HG03342 (cell line): Measurements from ENCODE around the gene URB1.
"Not testable (repeated sequence)": the region's sequence is repeated elsewhere in the genome, so short reads cannot be mapped to it uniquely, and the experiment has no call there.

Source experiments
- ATAC-seq: cut with Tn5 transposase; IDR thresholded peaks from one replicate; pipeline ENCODE4 v1.9.1; 2021; ENCODE audit warnings: mild to moderate bottlenecking, moderate library complexity; ENCODE audit not compliant: unreplicated experiment

URB1 gene

GRCh38 chr21:32411350-32412161, 18.7 kb upstream of the URB1 start:
- ATAC-seq = no peak

GRCh38 chr21:32410916-32411315, 18.1 kb upstream of the URB1 start:
- no peak for ATAC-seq

DNA sequence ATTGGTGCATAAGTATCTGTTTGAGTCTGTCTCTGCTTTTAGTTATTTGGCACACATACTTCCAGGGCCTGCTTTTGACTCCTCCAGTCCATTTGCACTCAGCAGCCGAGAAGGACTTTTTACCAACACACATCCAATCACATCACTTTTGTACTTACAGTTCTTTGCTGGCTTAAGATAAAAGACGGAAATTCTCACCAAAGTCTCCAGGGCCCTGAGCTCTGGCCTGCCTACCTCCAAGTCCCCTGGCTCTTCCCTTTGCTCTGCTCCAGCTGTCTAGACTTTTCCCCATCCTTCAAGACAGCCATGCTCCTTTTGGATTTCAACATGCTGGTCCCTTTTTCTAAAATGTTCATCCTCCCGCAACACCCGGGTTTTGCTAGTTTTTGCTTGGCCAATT, 17.5 kb upstream of the URB1 start:
- ATAC-seq = no peak

GRCh38 chr21:32406405-32406804, 13.6 kb upstream of the URB1 start:
- no peak for ATAC-seq

- ATAC-seq = no peak
These were observed 10.5 kb upstream of the URB1 start for GRCh38 chr21:32403201-32403777.

DNA sequence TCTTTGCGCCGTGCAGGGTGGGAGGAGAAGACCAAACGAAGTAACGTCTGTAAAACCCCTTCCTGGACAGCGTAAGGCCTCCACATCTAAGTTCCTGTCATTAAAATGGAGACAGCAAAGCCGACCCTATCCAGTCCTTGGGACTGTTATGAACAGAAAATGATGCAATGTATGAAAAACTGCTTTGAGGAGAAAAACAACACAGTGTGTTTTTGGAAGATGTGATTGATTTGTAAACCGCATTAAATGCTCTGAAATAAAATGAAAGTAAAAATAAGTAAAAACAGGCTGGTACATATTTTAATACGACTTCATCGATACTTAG, 827 bp upstream of the URB1 start:
- ATAC-seq = no peak

- peak; percentile 31 for ATAC-seq
These were observed 423 bp downstream of the URB1 start for GRCh38 chr21:32392299-32392879.

GRCh38 chr21:32391755-32392154, 1.1 kb downstream of the URB1 start:
- no peak for ATAC-seq

DNA sequence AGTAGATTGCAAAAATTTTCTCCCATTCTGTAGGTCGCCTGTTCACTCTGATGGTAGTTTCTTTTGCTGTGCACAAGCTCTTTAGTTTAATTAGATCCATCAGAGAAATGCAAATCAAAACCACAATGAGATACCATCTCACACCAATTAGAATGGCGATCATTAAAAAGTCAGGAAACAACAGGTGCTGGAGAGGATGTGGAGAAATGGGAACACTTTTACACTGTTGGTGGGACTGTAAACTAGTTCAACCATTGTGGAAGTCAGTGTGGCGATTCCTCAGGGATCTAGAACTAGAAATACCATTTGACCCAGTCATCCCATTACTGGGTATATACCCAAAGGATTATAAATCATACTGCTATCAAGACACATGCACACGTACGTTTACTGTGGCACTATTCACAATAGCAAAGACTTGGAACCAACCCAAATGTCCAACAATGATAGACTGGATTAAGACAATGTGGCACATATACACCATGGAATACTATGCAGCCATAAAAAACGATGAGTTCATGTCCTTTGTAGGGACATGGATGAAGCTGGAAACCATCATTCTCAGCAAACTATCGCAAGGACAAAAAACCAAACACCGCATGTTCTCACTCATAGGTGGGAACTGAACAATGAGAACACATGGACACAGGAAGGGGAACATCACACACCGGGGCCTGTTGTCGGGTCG, 2.1 kb downstream of the URB1 start:
- not testable (repeated sequence) for ATAC-seq

DNA sequence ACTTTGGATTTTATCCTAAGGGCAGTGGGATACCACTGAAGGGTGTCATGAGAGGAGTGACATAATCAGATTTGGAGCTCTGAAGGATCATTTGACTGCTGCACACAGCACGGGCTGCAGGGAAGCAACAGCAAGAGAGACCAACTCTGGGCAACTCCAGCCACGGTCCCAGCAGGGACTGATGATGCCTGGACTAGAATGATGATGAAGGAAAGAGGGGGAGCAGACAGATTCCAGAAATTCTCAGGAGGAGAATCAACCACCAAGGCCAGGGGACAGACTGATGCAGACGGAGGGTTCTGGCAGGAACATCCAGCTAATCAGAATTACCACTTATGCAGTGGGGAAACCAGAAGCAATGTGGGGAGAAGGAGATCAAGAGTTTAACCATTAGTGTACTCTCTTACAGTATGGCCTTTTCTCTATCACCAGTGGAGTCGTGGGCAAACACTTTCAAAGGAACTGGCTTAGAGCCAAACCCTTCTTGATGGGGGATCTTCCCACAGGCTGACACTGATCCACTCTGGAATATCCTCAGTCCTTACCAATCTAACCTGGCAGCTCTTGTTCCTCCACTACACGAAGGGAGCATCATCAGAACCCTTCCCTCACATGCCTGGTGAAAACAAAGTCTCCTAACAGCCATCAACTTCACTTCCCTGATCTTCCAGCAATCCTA, 3.3 kb downstream of the URB1 start:
- no peak for ATAC-seq

DNA sequence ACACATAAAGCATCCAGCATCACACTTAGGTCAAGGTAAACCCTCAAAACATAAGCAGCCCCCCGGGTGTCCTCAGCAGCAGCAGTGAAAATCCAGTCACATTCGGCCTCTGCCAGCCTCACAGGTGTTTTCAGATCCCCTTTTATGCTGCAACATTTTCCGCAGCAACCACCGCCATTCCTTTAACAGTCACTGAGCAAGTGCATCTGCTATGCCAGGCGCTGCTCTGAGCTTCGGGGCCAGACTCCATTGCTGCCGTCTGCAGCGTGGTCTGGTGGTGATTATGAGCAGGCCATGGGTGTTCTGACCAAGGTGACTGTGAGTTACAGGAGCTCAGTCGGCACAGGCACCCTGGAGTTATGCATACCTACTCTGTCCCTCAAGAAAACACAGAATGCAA, 4.5 kb downstream of the URB1 start:
- ATAC-seq = no peak

DNA sequence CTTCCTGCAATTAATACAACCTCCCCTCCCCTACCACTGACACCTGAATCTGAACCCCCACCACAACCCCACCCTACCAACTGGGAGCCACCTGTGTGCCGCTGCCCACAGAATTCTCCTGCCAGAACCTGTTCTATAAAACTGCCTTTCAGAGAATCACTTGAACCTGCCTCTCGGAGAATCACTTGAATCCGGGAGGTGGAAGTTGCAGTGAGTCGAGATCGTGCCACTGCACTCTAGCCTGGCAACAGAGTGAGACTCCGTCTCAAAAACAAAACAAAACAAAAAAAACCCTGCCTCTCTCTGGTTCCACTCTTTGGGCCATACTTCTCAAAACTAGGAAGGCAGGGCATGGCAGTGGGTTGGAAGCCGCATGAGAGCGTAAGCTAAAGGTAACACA, 5.7 kb downstream of the URB1 start:
- no peak for ATAC-seq

- no peak for ATAC-seq
These were observed 6.5 kb downstream of the URB1 start for GRCh38 chr21:32386195-32386870.

- no peak for ATAC-seq
These were observed 9.0 kb downstream of the URB1 start for GRCh38 chr21:32383812-32384211.

DNA sequence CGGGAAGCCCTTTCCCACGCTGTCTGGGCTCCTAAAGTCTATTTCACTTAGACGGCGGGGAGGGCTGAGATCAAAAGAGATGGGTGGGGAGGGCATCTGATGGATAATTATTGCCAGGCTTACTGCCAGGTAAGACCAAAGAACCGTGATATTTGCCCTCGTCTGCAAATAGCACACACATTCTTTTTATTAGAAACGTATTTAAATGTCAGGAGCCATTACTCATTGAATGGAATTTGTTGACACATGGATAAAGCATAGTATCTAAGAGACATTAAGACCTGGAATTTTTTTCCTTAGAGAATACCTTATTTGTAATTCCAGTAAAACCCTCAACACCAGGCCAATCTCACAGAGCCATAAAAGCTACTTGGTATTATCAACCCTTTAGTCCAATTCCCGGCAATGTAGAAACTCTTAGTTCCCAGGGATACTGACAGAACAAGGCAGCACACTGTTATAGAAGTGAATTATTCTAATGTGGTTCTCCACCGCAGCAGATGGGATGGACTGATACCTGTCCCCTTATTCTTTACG, 10.6 kb downstream of the URB1 start:
- ATAC-seq = no peak

GRCh38 chr21:32381571-32381970, 11.2 kb downstream of the URB1 start:
- ATAC-seq = no peak

- no peak for ATAC-seq
These were observed 11.9 kb downstream of the URB1 start for GRCh38 chr21:32380940-32381339.

DNA sequence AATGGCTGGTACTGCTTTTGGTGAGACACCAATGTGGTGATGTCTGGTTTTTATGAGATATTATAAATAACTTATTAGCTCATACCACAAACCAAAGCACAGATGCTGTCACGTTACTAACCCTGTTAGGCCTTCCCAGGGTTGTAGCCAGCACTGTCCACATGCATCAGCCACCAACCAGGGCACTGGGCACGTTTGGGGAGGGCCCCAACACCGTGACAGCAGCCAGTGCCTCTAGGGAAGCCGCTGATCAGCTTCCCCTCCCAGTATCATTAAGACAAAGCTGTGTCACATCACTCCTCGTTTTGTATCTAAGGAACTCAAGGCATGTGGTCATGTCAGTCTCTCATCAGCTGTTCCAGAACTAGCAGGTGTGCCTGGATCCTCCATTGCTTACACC, 13.9 kb downstream of the URB1 start:
- no peak for ATAC-seq

DNA sequence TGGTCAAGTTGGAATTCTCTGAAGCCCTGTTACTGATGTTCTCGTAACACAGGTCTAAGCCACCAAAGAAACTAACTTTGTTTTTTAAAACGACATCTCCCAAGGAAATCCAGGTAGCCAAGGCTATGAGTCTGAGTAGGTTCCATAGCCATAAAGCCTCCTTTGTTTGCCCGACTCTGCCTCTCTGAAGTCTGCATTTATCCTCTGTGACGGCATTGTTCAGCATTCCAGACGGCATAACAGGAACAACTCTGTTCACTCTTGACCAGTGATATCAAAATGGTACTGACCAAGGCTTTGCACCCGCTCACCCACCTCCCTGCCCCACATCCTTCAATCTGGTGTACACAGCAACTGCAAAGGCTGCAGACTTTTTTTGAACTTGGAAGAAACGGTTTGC, 14.8 kb downstream of the URB1 start:
- ATAC-seq = no peak

- no peak for ATAC-seq
These were observed 15.3 kb downstream of the URB1 start for GRCh38 chr21:32377506-32377905.

GRCh38 chr21:32372755-32373154, 20.1 kb downstream of the URB1 start:
- no peak for ATAC-seq
